Omental fat pad (tissue), 4 donors: ENCODE data around the gene PARVG. TPM values are rescaled to one million over a fixed set of nuclear protein-coding genes. Genes with fewer than 3 reads are reported as not detected.

Experiments
- ATAC-seq: fragments of 150-250 bp; one replicate; pipeline ENCODE4 v1.9.1; 2016; ENCODE audit warnings: mild to moderate bottlenecking, moderate library complexity; ENCODE audit not compliant: low FRiP score
- DNase-seq: peaks from one replicate; pipeline ENCODE4 v3.0.0-alpha.2; 2019; ENCODE audit warnings: low spot score
- CTCF ChIP-seq, 3 donors: fragments of 450-650 bp; IDR thresholded peaks; one replicate each; pipeline ENCODE4 v1.5.1; 2016 to 2017; ENCODE audit warnings: antibody characterized with exemption in 3 of 3, mild to moderate bottlenecking in 3 of 3, moderate library complexity in 2 of 3
- total RNA-seq, 4 donors: library from RNA; depleted of rRNA; stranded (reverse); fragments of >200 nt; gene quantifications; one replicate each; pipeline ENCODE4 v1.1.0, GENCODE V29; 2016

Gene PARVG
- total RNA-seq, 4 donors from 2014 or later = 19.4 to 56.7 (median 39.6) TPM

DNA sequence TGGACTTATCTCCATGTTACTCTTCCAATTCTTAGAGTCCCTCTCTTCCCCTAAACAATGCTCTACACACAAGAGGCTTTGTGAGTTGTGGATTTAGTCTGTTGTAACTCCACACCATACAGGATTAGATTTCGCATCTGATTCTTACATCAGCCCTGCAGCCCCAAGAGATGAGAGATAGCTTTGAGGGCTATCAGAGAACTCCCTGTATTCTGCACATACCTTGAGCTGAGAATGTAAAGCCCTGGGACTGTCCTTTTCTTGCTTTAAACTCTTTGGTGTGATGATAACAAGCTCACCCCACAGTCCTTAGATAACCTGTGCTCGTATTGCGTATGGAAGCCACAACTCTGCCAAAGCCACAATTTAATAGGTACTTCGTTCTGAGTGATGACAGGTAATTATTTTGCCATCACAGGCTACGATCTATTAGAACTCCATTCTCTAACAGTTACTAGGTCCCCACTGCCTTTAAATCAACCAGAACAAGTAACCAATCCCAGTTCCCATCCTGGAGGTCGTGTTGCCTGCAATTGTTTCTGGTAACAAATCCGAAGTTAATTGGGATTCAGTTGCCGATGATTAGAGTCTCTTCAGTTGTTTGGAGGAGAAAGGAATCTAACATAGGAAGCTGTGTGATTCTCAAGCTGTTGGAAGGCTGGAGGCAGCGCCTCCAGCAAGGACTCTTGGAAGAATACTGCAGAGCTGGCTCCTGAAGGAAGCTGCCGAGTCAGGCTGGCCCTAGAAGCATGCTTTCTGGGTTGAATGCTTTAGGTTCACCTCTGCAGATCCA lies 1.3 kb upstream of the PARVG start:
- no peak for TF ChIP-seq CTCF (IDR thresholded peaks at IDR 0.05)
- no peak for DNase-seq
- no peak for ATAC-seq

- ATAC-seq (no peak), DNase-seq (no peak)
- no peak for TF ChIP-seq CTCF (IDR thresholded peaks at IDR 0.05)
These were observed 578 bp upstream of the PARVG start for GRCh38 chr22:44179989-44180705.

GRCh38 chr22:44181033-44181911 lies 547 bp downstream of the PARVG start:
- no peak for TF ChIP-seq CTCF (IDR thresholded peaks at IDR 0.05)
- DNase-seq (no peak), ATAC-seq (no peak)

GRCh38 chr22:44181912-44182587 lies 1.3 kb downstream of the PARVG start:
- ATAC-seq (no peak), DNase-seq (no peak)
- no peak for TF ChIP-seq CTCF (IDR thresholded peaks at IDR 0.05)

DNA sequence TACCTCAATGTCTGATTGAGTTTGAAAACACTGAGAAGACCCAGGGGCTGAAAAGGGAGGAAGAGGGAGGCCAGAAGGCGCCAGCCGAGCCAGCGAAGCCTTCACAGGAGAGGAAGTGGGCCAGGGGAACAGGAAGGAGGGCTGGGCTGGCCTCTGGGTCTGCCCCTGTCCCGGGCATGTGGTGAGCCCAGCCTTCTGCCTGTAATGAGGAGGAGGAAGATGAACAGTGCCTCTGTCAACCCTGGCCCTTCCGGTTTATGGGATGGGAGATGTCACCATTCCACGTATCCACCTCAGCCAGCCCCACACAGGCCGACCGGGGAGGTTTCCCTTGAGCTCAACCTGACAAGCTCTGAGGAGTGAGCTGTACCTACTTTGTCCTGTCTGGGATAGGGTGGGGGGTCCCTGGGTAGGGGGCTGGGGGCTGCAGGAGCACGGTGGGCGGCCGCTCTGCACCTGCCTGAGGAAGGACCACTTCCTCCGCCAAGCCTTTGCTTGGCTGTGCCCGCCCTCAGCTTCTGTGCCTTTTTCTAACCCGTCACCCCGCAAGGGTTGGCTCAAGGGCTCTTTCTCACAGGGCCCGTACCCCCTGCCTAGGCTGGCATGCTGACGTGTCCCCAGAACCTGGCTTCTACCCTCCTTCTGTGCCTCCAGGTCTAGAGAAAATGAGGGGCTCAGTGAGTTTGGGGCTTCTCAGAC lies 2.0 kb downstream of the PARVG start:
- ATAC-seq = no peak
- no peak for TF ChIP-seq CTCF (IDR thresholded peaks at IDR 0.05)
- no peak for DNase-seq

GRCh38 chr22:44183287-44183588 lies 2.5 kb downstream of the PARVG start:
- ATAC-seq (no peak), DNase-seq (no peak)
- TF ChIP-seq CTCF (IDR thresholded peaks at IDR 0.05) = no peak
